GM21447 (cell line): ENCODE results near the gene SERPINB5.
A peak's percentile ranks its signal among the peaks of the same experiment; 100 is the strongest.
"Not testable (repeated sequence)": the region's sequence is repeated elsewhere in the genome, so short reads cannot be mapped to it uniquely, and the experiment has no call there.

Source experiments
- ATAC-seq: cut with Tn5 transposase; IDR thresholded peaks from one replicate; pipeline ENCODE4 v1.9.1; 2021; ENCODE audit not compliant: unreplicated experiment

Gene SERPINB5

GRCh38 chr18:63476668-63477067, at the start of gene SERPINB5:
SERPINB5 (plus strand) TSS chr18:63476958; CDS start chr18:63484429, 7,471 bp downstream.
- no peak for ATAC-seq

- no peak for ATAC-seq
Measured at GRCh38 chr18:63427558-63427957, 49.2 kb upstream of the SERPINB5 start.

GRCh38 chr18:63430526-63430925, 46.2 kb upstream of the SERPINB5 start:
- no peak for ATAC-seq

- ATAC-seq, result no peak
Measured at GRCh38 chr18:63431180-63431579, 45.6 kb upstream of the SERPINB5 start.

- no peak for ATAC-seq
Measured at GRCh38 chr18:63433334-63433866, 43.4 kb upstream of the SERPINB5 start.

- ATAC-seq, result no peak
Measured at GRCh38 chr18:63438181-63438580, 38.6 kb upstream of the SERPINB5 start.

GRCh38 chr18:63439334-63439733, 37.4 kb upstream of the SERPINB5 start:
- peak; percentile 68 for ATAC-seq

GRCh38 chr18:63440219-63440618, 36.5 kb upstream of the SERPINB5 start:
- ATAC-seq, result no peak

- no peak for ATAC-seq
Measured at GRCh38 chr18:63440881-63441280, 35.9 kb upstream of the SERPINB5 start.

GRCh38 chr18:63443829-63444228, 32.9 kb upstream of the SERPINB5 start:
- ATAC-seq, result no peak

- ATAC-seq, result no peak
Measured at GRCh38 chr18:63444580-63444979, 32.2 kb upstream of the SERPINB5 start.

- ATAC-seq, result no peak
Measured at GRCh38 chr18:63445037-63445436, 31.7 kb upstream of the SERPINB5 start.

GRCh38 chr18:63446266-63446665, 30.5 kb upstream of the SERPINB5 start:
- ATAC-seq, result no peak

GRCh38 chr18:63447066-63447465, 29.7 kb upstream of the SERPINB5 start:
- no peak for ATAC-seq

- no peak for ATAC-seq
Measured at GRCh38 chr18:63449426-63449825, 27.3 kb upstream of the SERPINB5 start.

- no peak for ATAC-seq
Measured at GRCh38 chr18:63451799-63452660, 24.7 kb upstream of the SERPINB5 start.

GRCh38 chr18:63452751-63453150, 24.0 kb upstream of the SERPINB5 start:
- ATAC-seq, result not testable (repeated sequence)

GRCh38 chr18:63454497-63454896, 22.3 kb upstream of the SERPINB5 start:
- no peak for ATAC-seq

GRCh38 chr18:63457977-63458376, 18.8 kb upstream of the SERPINB5 start:
- no peak for ATAC-seq

GRCh38 chr18:63460414-63460813, 16.3 kb upstream of the SERPINB5 start:
- no peak for ATAC-seq

- ATAC-seq, result no peak
Measured at GRCh38 chr18:63464434-63464833, 12.3 kb upstream of the SERPINB5 start.

GRCh38 chr18:63465059-63465458, 11.7 kb upstream of the SERPINB5 start:
- no peak for ATAC-seq

GRCh38 chr18:63467699-63468098, 9.1 kb upstream of the SERPINB5 start:
- no peak for ATAC-seq
